ENCODE data around the gene HIVEP1. TPM values are rescaled to one million over a fixed set of nuclear protein-coding genes. Genes with fewer than 3 reads are reported as not detected.

HIVEP1 gene
- total RNA-seq, 4 donors from 2014 or later: 23.2 to 41.5 (median 32.6) TPM

GRCh38 chr6:12158686-12159415 is 146.7 kb downstream of the HIVEP1 start:
- intact Hi-C loops (cut with DNase I; ENCODE audit: low total_unique reads): loop anchor here (10.0 kb wide), 1 partner anchor 66 kb away; no protein-coding TSS in a partner anchor
- TF ChIP-seq, protein P1, sequence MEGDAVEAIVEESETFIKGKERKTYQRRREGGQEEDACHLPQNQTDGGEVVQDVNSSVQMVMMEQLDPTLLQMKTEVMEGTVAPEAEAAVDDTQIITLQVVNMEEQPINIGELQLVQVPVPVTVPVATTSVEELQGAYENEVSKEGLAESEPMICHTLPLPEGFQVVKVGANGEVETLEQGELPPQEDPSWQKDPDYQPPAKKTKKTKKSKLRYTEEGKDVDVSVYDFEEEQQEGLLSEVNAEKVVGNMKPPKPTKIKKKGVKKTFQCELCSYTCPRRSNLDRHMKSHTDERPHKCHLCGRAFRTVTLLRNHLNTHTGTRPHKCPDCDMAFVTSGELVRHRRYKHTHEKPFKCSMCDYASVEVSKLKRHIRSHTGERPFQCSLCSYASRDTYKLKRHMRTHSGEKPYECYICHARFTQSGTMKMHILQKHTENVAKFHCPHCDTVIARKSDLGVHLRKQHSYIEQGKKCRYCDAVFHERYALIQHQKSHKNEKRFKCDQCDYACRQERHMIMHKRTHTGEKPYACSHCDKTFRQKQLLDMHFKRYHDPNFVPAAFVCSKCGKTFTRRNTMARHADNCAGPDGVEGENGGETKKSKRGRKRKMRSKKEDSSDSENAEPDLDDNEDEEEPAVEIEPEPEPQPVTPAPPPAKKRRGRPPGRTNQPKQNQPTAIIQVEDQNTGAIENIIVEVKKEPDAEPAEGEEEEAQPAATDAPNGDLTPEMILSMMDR (IDR thresholded peaks at IDR 0.05): no peak
- no peak for TF ChIP-seq POLR2A (IDR thresholded peaks at IDR 0.05)
- no peak overlapping the region for H3K4me3 ChIP-seq (ENCODE audit: low read depth, poor library complexity, severe bottlenecking)
- WGBS, 2 donors: 95 to 96% methylated on average over 16 of the region's 16 CpGs
- DNase-seq (ENCODE audit: low spot score in 2 of 2): no peak

DNA sequence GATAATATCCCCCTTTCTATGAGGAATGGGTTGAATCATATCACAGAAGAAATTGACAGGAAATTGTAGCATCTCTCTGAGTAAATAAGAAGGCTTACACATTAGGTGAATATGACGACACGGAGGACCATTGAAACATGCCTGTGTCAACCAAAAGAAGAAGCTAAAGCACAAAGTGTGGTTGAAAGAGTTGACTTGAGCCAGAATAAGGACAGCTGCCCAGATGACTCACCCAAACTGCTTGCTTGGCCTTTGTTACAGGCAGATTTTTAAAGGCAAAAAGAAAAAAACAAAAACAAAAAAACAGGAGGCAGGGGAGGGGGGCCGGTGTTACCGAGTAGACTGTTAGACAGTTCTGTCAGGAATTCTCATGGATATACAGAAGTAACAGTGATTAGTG is 148.2 kb downstream of the HIVEP1 start:
- intact Hi-C loops (cut with DNase I; ENCODE audit: low total_unique reads): no loop called here
- H3K4me3 ChIP-seq (ENCODE audit: low read depth, poor library complexity, severe bottlenecking): no peak overlapping the region

DNA sequence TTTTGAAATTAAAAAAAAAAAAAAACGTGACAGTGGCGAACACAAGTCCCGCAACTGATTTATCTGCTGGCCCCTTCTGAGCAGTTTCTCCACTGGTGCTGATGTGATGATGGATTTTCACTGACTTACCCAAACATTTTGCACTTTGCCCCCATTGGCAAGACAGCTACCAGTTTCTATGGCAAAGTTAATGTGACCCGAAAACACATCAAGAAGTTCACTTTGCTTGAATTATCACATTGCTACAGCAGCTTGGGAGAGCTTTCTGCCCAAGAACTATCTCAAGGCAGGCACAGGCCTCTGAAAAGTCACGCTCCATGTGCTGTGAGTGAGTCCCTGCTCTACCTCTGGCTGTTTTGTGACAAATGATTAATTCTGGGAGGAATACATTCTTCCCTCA is 150.1 kb downstream of the HIVEP1 start:
- intact Hi-C loops (cut with DNase I; ENCODE audit: low total_unique reads): no loop called here
- DNase-seq (ENCODE audit: low spot score in 2 of 2): no peak
- WGBS, 2 donors: 92 to 94% methylated on average over 5 of the region's 5 CpGs
- TF ChIP-seq, protein P1 (IDR thresholded peaks at IDR 0.05): no peak
- no peak for TF ChIP-seq POLR2A (IDR thresholded peaks at IDR 0.05)
- H3K4me3 ChIP-seq (ENCODE audit: low read depth, poor library complexity, severe bottlenecking): no peak overlapping the region

More for the DNA sequence above, 148.2 kb downstream of the HIVEP1 start:
- DNase-seq (ENCODE audit: low spot score in 2 of 2): peak in 1 of 2 donors; percentile 40
- 60 to 64% methylated on average over 4 of the region's 4 CpGs for WGBS, 2 donors
- no peak for TF ChIP-seq POLR2A (IDR thresholded peaks at IDR 0.05)
- TF ChIP-seq, protein P1 (IDR thresholded peaks at IDR 0.05): no peak

DNA sequence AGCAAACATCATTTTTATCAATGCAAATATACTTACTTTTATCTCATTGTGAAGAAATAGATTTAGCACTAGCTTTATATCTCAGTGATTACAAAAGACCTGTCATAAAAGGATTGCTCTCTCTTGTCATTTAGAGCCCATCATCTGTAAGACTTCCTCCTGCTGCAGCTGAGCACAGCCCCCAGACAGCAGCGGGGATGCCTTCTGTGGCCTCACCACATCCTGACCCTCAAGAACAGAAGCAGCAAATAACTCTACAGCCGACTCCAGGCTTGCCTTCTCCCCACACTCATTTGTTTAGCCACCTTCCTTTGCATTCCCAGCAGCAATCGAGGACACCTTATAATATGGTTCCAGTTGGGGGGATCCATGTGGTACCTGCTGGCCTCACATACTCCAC is 151.0 kb downstream of the HIVEP1 start:
- TF ChIP-seq, protein P1 (IDR thresholded peaks at IDR 0.05): no peak
- no peak for TF ChIP-seq POLR2A (IDR thresholded peaks at IDR 0.05)
- DNase-seq (ENCODE audit: low spot score in 2 of 2): no peak
- no peak overlapping the region for H3K4me3 ChIP-seq (ENCODE audit: low read depth, poor library complexity, severe bottlenecking)
- WGBS, 2 donors: 81 to 83% methylated on average over 3 of the region's 3 CpGs
- intact Hi-C loops (cut with DNase I; ENCODE audit: low total_unique reads): no loop called here

DNA sequence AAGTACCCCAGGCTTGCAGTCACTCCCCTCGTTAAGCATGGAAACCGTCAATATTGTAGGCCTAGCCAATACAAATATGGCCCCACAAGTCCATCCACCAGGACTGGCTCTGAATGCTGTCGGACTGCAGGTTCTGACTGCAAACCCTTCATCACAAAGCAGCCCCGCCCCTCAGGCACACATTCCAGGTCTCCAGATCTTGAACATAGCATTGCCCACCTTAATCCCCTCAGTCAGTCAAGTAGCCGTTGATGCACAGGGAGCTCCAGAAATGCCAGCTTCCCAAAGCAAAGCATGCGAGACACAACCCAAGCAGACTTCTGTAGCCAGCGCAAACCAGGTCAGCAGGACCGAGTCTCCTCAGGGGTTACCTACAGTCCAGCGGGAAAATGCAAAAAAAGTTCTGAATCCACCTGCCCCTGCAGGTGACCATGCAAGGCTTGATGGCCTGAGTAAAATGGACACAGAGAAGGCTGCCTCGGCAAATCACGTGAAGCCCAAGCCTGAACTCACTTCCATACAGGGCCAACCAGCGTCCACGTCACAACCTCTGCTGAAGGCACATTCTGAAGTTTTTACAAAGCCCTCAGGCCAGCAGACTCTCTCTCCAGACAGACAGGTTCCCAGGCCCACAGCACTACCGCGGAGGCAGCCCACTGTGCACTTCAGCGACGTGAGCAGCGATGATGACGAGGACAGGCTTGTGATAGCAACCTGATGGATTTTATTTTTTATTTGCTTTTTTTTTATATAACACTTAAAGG is 151.8 kb downstream of the HIVEP1 start:
- TF ChIP-seq, protein P1 (IDR thresholded peaks at IDR 0.05): no peak
- no peak for TF ChIP-seq POLR2A (IDR thresholded peaks at IDR 0.05)
- intact Hi-C loops (cut with DNase I; ENCODE audit: low total_unique reads): no loop called here
- no peak for DNase-seq (ENCODE audit: low spot score in 2 of 2)
- H3K4me3 ChIP-seq (ENCODE audit: low read depth, poor library complexity, severe bottlenecking): no peak overlapping the region
- WGBS, 2 donors: 97% methylated on average over 19 of the region's 19 CpGs
